ENCODE measurements around the gene PCGF1. TPM values are rescaled to one million over a fixed set of nuclear protein-coding genes. Genes with fewer than 3 reads are reported as not detected.

PCGF1 gene
- total and polyA plus RNA-seq, 9 of the 15 experiments (the other 6 are each of a cell fraction or from before 2014, with no cell fraction given) = 20.3 to 45.7 (median 29.3) TPM

DNA sequence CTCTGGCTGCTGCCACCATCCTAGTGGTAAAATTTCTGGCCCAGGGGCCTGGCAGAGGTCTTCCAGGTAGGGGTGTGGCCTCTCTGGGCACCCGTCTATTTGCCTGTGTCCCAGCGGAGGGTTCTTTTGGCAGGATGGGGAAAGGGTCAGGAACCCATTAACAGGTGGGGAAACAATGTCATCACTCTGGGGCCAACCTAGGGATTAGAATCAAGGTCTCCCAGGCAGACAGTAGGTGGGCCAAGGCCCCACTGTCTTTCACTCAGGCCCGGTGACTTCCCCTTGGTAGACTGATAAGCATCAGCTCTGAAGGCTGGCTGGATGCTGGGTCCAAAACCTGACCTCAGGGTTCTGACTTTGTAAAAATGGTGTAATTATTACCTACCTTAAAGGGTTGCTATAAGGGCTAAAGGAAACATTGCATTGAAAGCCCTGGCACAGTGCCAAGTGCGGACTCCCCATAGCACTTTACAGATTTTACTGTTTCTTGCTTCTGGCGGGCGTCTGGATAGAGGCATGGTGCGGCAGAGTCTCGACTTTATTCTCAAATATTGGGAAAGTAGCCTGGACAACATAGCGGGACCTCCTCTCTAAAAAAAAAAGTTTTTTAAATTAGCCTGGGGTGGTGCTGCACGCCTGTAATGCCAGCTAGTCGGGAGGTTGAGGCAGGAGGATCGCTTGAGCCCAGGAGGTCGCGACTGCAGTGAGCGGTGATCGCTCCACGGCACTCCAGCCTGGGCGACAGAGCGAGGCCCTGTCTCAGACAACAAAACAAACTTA lies 10.3 kb downstream of the PCGF1 start (continued):
- TF ChIP-seq, protein P1, sequence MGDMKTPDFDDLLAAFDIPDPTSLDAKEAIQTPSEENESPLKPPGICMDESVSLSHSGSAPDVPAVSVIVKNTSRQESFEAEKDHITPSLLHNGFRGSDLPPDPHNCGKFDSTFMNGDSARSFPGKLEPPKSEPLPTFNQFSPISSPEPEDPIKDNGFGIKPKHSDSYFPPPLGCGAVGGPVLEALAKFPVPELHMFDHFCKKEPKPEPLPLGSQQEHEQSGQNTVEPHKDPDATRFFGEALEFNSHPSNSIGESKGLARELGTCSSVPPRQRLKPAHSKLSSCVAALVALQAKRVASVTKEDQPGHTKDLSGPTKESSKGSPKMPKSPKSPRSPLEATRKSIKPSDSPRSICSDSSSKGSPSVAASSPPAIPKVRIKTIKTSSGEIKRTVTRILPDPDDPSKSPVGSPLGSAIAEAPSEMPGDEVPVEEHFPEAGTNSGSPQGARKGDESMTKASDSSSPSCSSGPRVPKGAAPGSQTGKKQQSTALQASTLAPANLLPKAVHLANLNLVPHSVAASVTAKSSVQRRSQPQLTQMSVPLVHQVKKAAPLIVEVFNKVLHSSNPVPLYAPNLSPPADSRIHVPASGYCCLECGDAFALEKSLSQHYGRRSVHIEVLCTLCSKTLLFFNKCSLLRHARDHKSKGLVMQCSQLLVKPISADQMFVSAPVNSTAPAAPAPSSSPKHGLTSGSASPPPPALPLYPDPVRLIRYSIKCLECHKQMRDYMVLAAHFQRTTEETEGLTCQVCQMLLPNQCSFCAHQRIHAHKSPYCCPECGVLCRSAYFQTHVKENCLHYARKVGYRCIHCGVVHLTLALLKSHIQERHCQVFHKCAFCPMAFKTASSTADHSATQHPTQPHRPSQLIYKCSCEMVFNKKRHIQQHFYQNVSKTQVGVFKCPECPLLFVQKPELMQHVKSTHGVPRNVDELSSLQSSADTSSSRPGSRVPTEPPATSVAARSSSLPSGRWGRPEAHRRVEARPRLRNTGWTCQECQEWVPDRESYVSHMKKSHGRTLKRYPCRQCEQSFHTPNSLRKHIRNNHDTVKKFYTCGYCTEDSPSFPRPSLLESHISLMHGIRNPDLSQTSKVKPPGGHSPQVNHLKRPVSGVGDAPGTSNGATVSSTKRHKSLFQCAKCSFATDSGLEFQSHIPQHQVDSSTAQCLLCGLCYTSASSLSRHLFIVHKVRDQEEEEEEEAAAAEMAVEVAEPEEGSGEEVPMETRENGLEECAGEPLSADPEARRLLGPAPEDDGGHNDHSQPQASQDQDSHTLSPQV (IDR thresholded peaks at IDR 0.05) = no peak
- TF ChIP-seq SMARCA5 (IDR thresholded peaks at IDR 0.05) (no peak), KDM2B (CRISPR knock-in tag; IDR thresholded peaks at IDR 0.05) (no peak), PRDM10 (IDR thresholded peaks at IDR 0.05; ENCODE audit: partially characterized antibody) (no peak), ZNF778 (CRISPR knock-in tag; IDR thresholded peaks at IDR 0.05) (no peak), C11orf30 (IDR thresholded peaks at IDR 0.05; ENCODE audit: low read depth) (no peak), ZFPM2 (CRISPR knock-in tag; IDR thresholded peaks at IDR 0.05) (no peak), ELF1 (tag; IDR thresholded peaks at IDR 0.05) (no peak), ZNF584 (CRISPR knock-in tag; IDR thresholded peaks at IDR 0.05; ENCODE audit: low read depth) (no peak), RAD21 (CRISPR knock-in tag; conservative IDR thresholded peaks at IDR 0.05 in 1 of 2, IDR thresholded peaks at IDR 0.05 in 1 of 2) (peak in 1 of 2 experiments; percentile 7; a peak in 1 of 4 replicates), DACH1 (IDR thresholded peaks at IDR 0.05; ENCODE audit: partially characterized antibody) (no peak), ZNF586 (CRISPR knock-in tag; conservative IDR thresholded peaks at IDR 0.05) (no peak), ETV6 (IDR thresholded peaks at IDR 0.05; ENCODE audit: borderline replicate concordance in 1 of 2, low read depth in 2 of 2, low read length in 1 of 2) (no peak), ETV6 (CRISPR knock-in tag; IDR thresholded peaks at IDR 0.05; ENCODE audit: borderline replicate concordance) (no peak), EP300 (IDR thresholded peaks at IDR 0.05; ENCODE audit: low read length) (no peak), ARNT (IDR thresholded peaks at IDR 0.05) (no peak)
- TF ChIP-seq, protein P2, sequence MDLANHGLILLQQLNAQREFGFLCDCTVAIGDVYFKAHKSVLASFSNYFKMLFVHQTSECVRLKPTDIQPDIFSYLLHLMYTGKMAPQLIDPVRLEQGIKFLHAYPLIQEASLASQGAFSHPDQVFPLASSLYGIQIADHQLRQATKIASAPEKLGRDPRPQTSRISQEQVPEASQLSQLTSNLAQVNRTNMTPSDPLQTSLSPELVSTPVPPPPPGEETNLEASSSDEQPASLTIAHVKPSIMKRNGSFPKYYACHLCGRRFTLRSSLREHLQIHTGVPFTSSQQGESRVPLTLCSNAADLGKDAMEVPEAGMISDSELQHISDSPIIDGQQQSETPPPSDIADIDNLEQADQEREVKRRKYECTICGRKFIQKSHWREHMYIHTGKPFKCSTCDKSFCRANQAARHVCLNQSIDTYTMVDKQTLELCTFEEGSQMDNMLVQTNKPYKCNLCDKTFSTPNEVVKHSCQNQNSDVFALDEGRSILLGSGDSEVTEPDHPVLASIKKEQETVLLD (IDR thresholded peaks at IDR 0.05) = no peak
- TF ChIP-seq, protein P3, sequence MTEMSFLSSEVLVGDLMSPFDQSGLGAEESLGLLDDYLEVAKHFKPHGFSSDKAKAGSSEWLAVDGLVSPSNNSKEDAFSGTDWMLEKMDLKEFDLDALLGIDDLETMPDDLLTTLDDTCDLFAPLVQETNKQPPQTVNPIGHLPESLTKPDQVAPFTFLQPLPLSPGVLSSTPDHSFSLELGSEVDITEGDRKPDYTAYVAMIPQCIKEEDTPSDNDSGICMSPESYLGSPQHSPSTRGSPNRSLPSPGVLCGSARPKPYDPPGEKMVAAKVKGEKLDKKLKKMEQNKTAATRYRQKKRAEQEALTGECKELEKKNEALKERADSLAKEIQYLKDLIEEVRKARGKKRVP (CRISPR knock-in tag; IDR thresholded peaks at IDR 0.05) = no peak

Data from K562 (cell line).